Dermis blood vessel endothelial cell (primary cell): ENCODE measurements around the gene ZBTB21. TPM values are rescaled to one million over a fixed set of nuclear protein-coding genes. Genes with fewer than 3 reads are reported as not detected.
"Not testable (repeated sequence)": the region's sequence is repeated elsewhere in the genome, so short reads cannot be mapped to it uniquely, and the experiment has no call there.

Source experiments
- DNase-seq: peaks from one replicate; pipeline ENCODE4 v3.0.0; 2010
- total RNA-seq: library from RNA; depleted of rRNA; stranded (reverse); fragments of >200 nt; gene quantifications from 2 replicates; pipeline ENCODE4 v1.2.3, GENCODE V29; 2014

Gene ZBTB21
- total RNA-seq, 1 donor from 2014 or later, result 6.1 TPM

- DNase-seq, result no peak
Measured at GRCh38 chr21:41966872-41967621, 43.1 kb downstream of the ZBTB21 start.

GRCh38 chr21:41966041-41966833 is 43.9 kb downstream of the ZBTB21 start:
- no peak for DNase-seq

- DNase-seq, result no peak
Measured at GRCh38 chr21:41965461-41966013, 44.6 kb downstream of the ZBTB21 start.

- DNase-seq, result no peak
Measured at GRCh38 chr21:41965045-41965444, 45.1 kb downstream of the ZBTB21 start.

GRCh38 chr21:41964171-41964570 is 46.0 kb downstream of the ZBTB21 start:
- DNase-seq, result no peak

GRCh38 chr21:41962425-41962966 is 47.7 kb downstream of the ZBTB21 start:
- DNase-seq, result no peak

- DNase-seq, result no peak
Measured at GRCh38 chr21:41961753-41962152, 48.4 kb downstream of the ZBTB21 start.

GRCh38 chr21:41961282-41961701 is 48.9 kb downstream of the ZBTB21 start:
- peak; percentile 95 for DNase-seq

- DNase-seq, result no peak
Measured at GRCh38 chr21:41960386-41960785, 49.8 kb downstream of the ZBTB21 start.

GRCh38 chr21:41959697-41960096 is 50.5 kb downstream of the ZBTB21 start:
- DNase-seq, result not testable (repeated sequence)

- peak; percentile 67 for DNase-seq
Measured at GRCh38 chr21:41958886-41959563, 51.1 kb downstream of the ZBTB21 start.

GRCh38 chr21:41957991-41958766 is 52.0 kb downstream of the ZBTB21 start:
- DNase-seq, result peak; percentile 100

GRCh38 chr21:41956926-41957729 is 53.0 kb downstream of the ZBTB21 start:
- DNase-seq, result peak; percentile 49

- no peak for DNase-seq
Measured at GRCh38 chr21:41955516-41955915, 54.6 kb downstream of the ZBTB21 start.

- DNase-seq, result no peak
Measured at GRCh38 chr21:41954654-41955499, 55.3 kb downstream of the ZBTB21 start.

GRCh38 chr21:41953831-41954653 is 56.1 kb downstream of the ZBTB21 start, which contains the start of gene C2CD2:
C2CD2 (minus strand) TSS chr21:41954018; CDS start chr21:41953648, 370 bp downstream.
- DNase-seq, result peak; percentile 84

- DNase-seq, result peak; percentile 49
Measured at GRCh38 chr21:41953249-41953830, 56.8 kb downstream of the ZBTB21 start.

- DNase-seq, result peak; percentile 47
Measured at GRCh38 chr21:41952568-41953248, 57.5 kb downstream of the ZBTB21 start.
